ENCODE measurements around the gene FBXL13.
"Not testable (repeated sequence)": the region's sequence is repeated elsewhere in the genome, so short reads cannot be mapped to it uniquely, and the experiment has no call there.

The FBXL13 gene

GRCh38 chr7:103074519-103075336 lies at the start of gene FBXL13, which contains the start of gene ARMC10:
Gene FBXL13 (minus strand): TSS chr7:103074796.
Gene ARMC10 (plus strand): TSS chr7:103075140. CDS start chr7:103075273, 133 bp downstream.
- DNase-seq: peak; percentile 42

GRCh38 chr7:103123529-103123928 lies 48.9 kb upstream of the FBXL13 start:
- DNase-seq: no peak

- DNase-seq: no peak
Measured at GRCh38 chr7:103121641-103122040, 47.0 kb upstream of the FBXL13 start.

- DNase-seq: no peak
Measured at GRCh38 chr7:103120362-103120761, 45.8 kb upstream of the FBXL13 start.

- no peak for DNase-seq
Measured at GRCh38 chr7:103119791-103120291, 45.2 kb upstream of the FBXL13 start.

- DNase-seq: no peak
Measured at GRCh38 chr7:103117465-103117864, 42.9 kb upstream of the FBXL13 start.

GRCh38 chr7:103116991-103117390 lies 42.4 kb upstream of the FBXL13 start:
- no peak for DNase-seq

- DNase-seq: no peak
Measured at GRCh38 chr7:103116511-103116910, 41.9 kb upstream of the FBXL13 start.

- no peak for DNase-seq
Measured at GRCh38 chr7:103115771-103116170, 41.2 kb upstream of the FBXL13 start.

GRCh38 chr7:103114576-103115008 lies 40.0 kb upstream of the FBXL13 start:
- DNase-seq: no peak

GRCh38 chr7:103113164-103113563 lies 38.6 kb upstream of the FBXL13 start:
- DNase-seq: no peak

GRCh38 chr7:103106703-103107070 lies 32.1 kb upstream of the FBXL13 start:
- not testable (repeated sequence) for DNase-seq

GRCh38 chr7:103106005-103106702 lies 31.6 kb upstream of the FBXL13 start:
- no peak for DNase-seq

- DNase-seq: no peak
Measured at GRCh38 chr7:103101543-103101942, 26.9 kb upstream of the FBXL13 start.

GRCh38 chr7:103100348-103100747 lies 25.8 kb upstream of the FBXL13 start:
- no peak for DNase-seq

- DNase-seq: no peak
Measured at GRCh38 chr7:103097041-103097440, 22.4 kb upstream of the FBXL13 start.

GRCh38 chr7:103095558-103095957 lies 21.0 kb upstream of the FBXL13 start:
- not testable (repeated sequence) for DNase-seq

GRCh38 chr7:103094102-103094501 lies 19.5 kb upstream of the FBXL13 start:
- no peak for DNase-seq

GRCh38 chr7:103093429-103093828 lies 18.8 kb upstream of the FBXL13 start:
- no peak for DNase-seq

GRCh38 chr7:103092321-103092720 lies 17.7 kb upstream of the FBXL13 start:
- not testable (repeated sequence) for DNase-seq

- no peak for DNase-seq
Measured at GRCh38 chr7:103083210-103083609, 8.6 kb upstream of the FBXL13 start.

- DNase-seq: no peak
Measured at GRCh38 chr7:103082497-103082896, 7.9 kb upstream of the FBXL13 start.

- DNase-seq: no peak
Measured at GRCh38 chr7:103080923-103081322, 6.3 kb upstream of the FBXL13 start.

- no peak for DNase-seq
Measured at GRCh38 chr7:103079836-103080235, 5.2 kb upstream of the FBXL13 start.

Data from SIG-M5 (cell line).